HepG2 (cell line): Measurements from ENCODE around the gene FAM9C. TPM values are rescaled to one million over a fixed set of nuclear protein-coding genes. Genes with fewer than 3 reads are reported as not detected.

Experiments
- ATAC-seq: fragments of 200-7000 bp; cut with Tn5 transposase; 3 replicates; pipeline ENCODE4 v1.9.1; 2020; ENCODE audit warnings: mild to moderate bottlenecking, moderate library complexity
- BruUV-seq: library from RNA; stranded (reverse); fragments of 400-500 nt; replicated peaks from 2 replicates; lab custom pipeline; 2021; lab: Mats Ljungman, UMichigan
- CTCF ChIA-PET: fragments of 300-600 bp; formaldehyde crosslinking; extraction: SDS; loops from one replicate; lab custom pipeline; 2021; ENCODE audit warnings: low total read pairs, inconsistent platforms, low intra/inter-chr PET ratio; lab: Yijun Ruan, JAX
- POLR2A ChIA-PET: fragments of 350-600 bp; sonication (Branson Sonifier 250); formaldehyde crosslinking; loops from one replicate; lab custom pipeline; 2020; ENCODE audit warnings: antibody characterized with exemption, inconsistent platforms; lab: Yijun Ruan, JAX
- DNase-seq: peaks from one replicate; pipeline ENCODE4 v3.0.0-alpha.2; 2015; ENCODE audit warnings: low spot score
- FAIRE-seq: peaks from 3 replicates; lab custom pipeline; 2011; peaks lifted over from hg19 to GRCh38; lab: Jason Lieb, UNC
- H2AFZ ChIP-seq: one replicate; pipeline ENCODE4 v1.6.1; 2011; ENCODE audit warnings: low read length, inconsistent platforms
- H3K27ac ChIP-seq: fragments of 300-600 bp; 3 replicates; pipeline ENCODE4 v1.8.0; 2011; ENCODE audit warnings: mixed run types, mild to moderate bottlenecking, mixed read lengths, low read length, inconsistent platforms; ENCODE audit not compliant: insufficient read depth; ENCODE audit errors: extremely low read length
- H3K27me3 ChIP-seq, 2 experiments: fragments of 200-600 bp in 1 of 2; 2 replicates in 1 of 2; 3 replicates in 1 of 2; pipeline versions ENCODE4 v1.6.0 to v1.8.0; 2011; ENCODE audit warnings: low read length in 2 of 2, mild to moderate bottlenecking in 2 of 2, moderate library complexity in 2 of 2, inconsistent platforms in 1 of 2; ENCODE audit not compliant: insufficient read depth in 2 of 2, control insufficient read depth in 1 of 2
- H3K36me3 ChIP-seq, 2 experiments: fragments of 200-600 bp in 1 of 2; replicated peaks in 1 of 2; 2 replicates in 1 of 2; 3 replicates in 1 of 2; pipeline versions ENCODE4 v1.5.1 to v1.8.0; 2011; ENCODE audit warnings: low read length in 2 of 2, inconsistent platforms in 1 of 2; ENCODE audit not compliant: insufficient read depth in 2 of 2, control insufficient read depth in 1 of 2
- H3K4me1 ChIP-seq: 2 replicates; pipeline ENCODE4 v1.5.1; 2012; ENCODE audit warnings: low read length, inconsistent platforms; ENCODE audit not compliant: insufficient read depth
- H3K4me2 ChIP-seq: 2 replicates; pipeline ENCODE4 v1.6.0; 2011; ENCODE audit warnings: low read depth, low read length, inconsistent platforms
- H3K4me3 ChIP-seq, 3 experiments: fragments of 200-600 bp in 1 of 3; sonication (generic), shearing (Covaris generic) in 1 of 3; replicated peaks in 1 of 3; 2 replicates each; pipeline ENCODE4 v1.5.1; 2011 to 2016; ENCODE audit warnings: low read length in 3 of 3, inconsistent platforms in 2 of 3, low read depth in 2 of 3, mild to moderate bottlenecking in 2 of 3, control low read depth in 1 of 3, mixed read lengths in 1 of 3; ENCODE audit not compliant: insufficient read depth in 1 of 3
- H3K79me2 ChIP-seq: one replicate; pipeline ENCODE4 v1.6.1; 2011; ENCODE audit warnings: low read length, inconsistent platforms; ENCODE audit not compliant: insufficient read depth
- H3K9ac ChIP-seq: 2 replicates; pipeline ENCODE4 v1.6.0; 2011; ENCODE audit warnings: mild to moderate bottlenecking, low read depth, low read length, inconsistent platforms; ENCODE audit not compliant: insufficient read depth
- H3K9me3 ChIP-seq: 2 replicates; pipeline ENCODE4 v1.5.1; 2012; ENCODE audit warnings: mild to moderate bottlenecking, low read length
- H4K20me1 ChIP-seq: 2 replicates; pipeline ENCODE4 v1.6.0; 2011; ENCODE audit warnings: inconsistent platforms, mild to moderate bottlenecking, low read length, moderate library complexity; ENCODE audit not compliant: insufficient read depth
- ARNT2 ChIP-seq: sonication (generic); formaldehyde crosslinking; IDR thresholded peaks from 2 replicates; pipeline ENCODE4 v1.8.0; 2022; ENCODE audit warnings: mild to moderate bottlenecking, low read depth, missing genetic modification reagents, moderate library complexity
- BRD4 ChIP-seq: sonication (generic); formaldehyde crosslinking; IDR thresholded peaks from 2 replicates; pipeline ENCODE4 v1.4.0; 2020; ENCODE audit warnings: missing genetic modification reagents
- CSRNP1 ChIP-seq: sonication (generic); formaldehyde crosslinking; IDR thresholded peaks from 2 replicates; pipeline ENCODE4 v1.8.1; 2023; ENCODE audit warnings: mild to moderate bottlenecking, missing genetic modification reagents
- GLMP ChIP-seq: sonication (generic); formaldehyde crosslinking; IDR thresholded peaks from 2 replicates; pipeline ENCODE4 v1.9.0; 2021; ENCODE audit warnings: missing genetic modification reagents, mild to moderate bottlenecking, borderline replicate concordance
- KLF9 ChIP-seq: IDR thresholded peaks from 2 replicates; pipeline ENCODE4 v1.6.1; 2016; ENCODE audit warnings: low read depth
- NAIF1 ChIP-seq: sonication (generic); formaldehyde crosslinking; IDR thresholded peaks from 2 replicates; pipeline ENCODE4 v1.5.0; 2020; ENCODE audit warnings: mild to moderate bottlenecking, missing genetic modification reagents, borderline replicate concordance
- NCOR1 ChIP-seq: fragments of 200-600 bp; sonication (generic); IDR thresholded peaks from 2 replicates; pipeline ENCODE4 v1.7.0; 2017; ENCODE audit warnings: antibody characterized with exemption, low read length, borderline replicate concordance
- SIN3B ChIP-seq: fragments of 150-350 bp; IDR thresholded peaks from 2 replicates; pipeline ENCODE4 v1.6.1; 2014; ENCODE audit warnings: low read length
- ZNF225 ChIP-seq: sonication (generic); formaldehyde crosslinking; IDR thresholded peaks from 2 replicates; pipeline ENCODE4 v1.4.0; 2020; ENCODE audit warnings: mild to moderate bottlenecking, missing genetic modification reagents
- ZNF34 ChIP-seq: sonication (generic); formaldehyde crosslinking; IDR thresholded peaks from 2 replicates; pipeline ENCODE4 v1.4.0; 2020; ENCODE audit warnings: mild to moderate bottlenecking, missing genetic modification reagents, borderline replicate concordance
- ZNF605 ChIP-seq: sonication (generic); formaldehyde crosslinking; IDR thresholded peaks from 2 replicates; pipeline ENCODE4 v1.8.0; 2022; ENCODE audit warnings: mild to moderate bottlenecking, missing genetic modification reagents
- ZNF674 ChIP-seq: sonication (generic); formaldehyde crosslinking; IDR thresholded peaks from 2 replicates; pipeline ENCODE4 v1.5.0; 2020; ENCODE audit warnings: low read depth, mild to moderate bottlenecking, missing genetic modification reagents
- ZNF879 ChIP-seq: sonication (generic); formaldehyde crosslinking; IDR thresholded peaks from 2 replicates; pipeline ENCODE4 v1.8.1; 2023; ENCODE audit warnings: missing genetic modification reagents
- in situ Hi-C: cut with HindIII; loops from 2 replicates; pipeline ENCODE4 v1.10.0; 2017; ENCODE audit warnings: low pct_unique_long_range_greater_than_20kb; ENCODE audit not compliant: extremely low pct_ligation_motif_present
- intact Hi-C: fragments of 100-400 bp; cut with micrococcal nuclease; formaldehyde crosslinking; loops from one replicate; pipeline ENCODE4 v1.10.0; 2022; ENCODE audit not compliant: unreplicated experiment
- polyA plus RNA-seq, 8 experiments: library from polyadenylated mRNA; depleted of rRNA in 3 of 8; stranded (reverse) in 7 of 8; unstranded in 1 of 8; fragments of >200 nt; fragmentation: Illumina TruSeq in 4 of 8; extraction: Trizol in 4 of 8; gene quantifications; 2 replicates each; pipeline versions ENCODE4 v1.2.1 to v1.2.3, GENCODE V29; 2011 to 2016; ENCODE audit warnings: low read depth in 4 of 8, missing spikeins in 1 of 8, mixed read lengths in 1 of 8; ENCODE audit not compliant: insufficient read depth in 1 of 8
- total RNA-seq, 5 experiments: library from RNA; depleted of rRNA; stranded (reverse); fragments of >200 nt; fragmentation: Illumina TruSeq; extraction: Trizol; gene quantifications; 2 replicates each; pipeline ENCODE4 v1.2.3, GENCODE V29; 2016; ENCODE audit warnings: low read depth in 1 of 5
- TF ChIP-seq, protein P1 (sequence below): sonication (generic); formaldehyde crosslinking; IDR thresholded peaks from 2 replicates; pipeline ENCODE4 v1.4.0; 2020; ENCODE audit warnings: missing genetic modification reagents
- TF ChIP-seq, protein P2 (sequence below): sonication (generic); formaldehyde crosslinking; IDR thresholded peaks from 2 replicates; pipeline ENCODE4 v1.5.0; 2020; ENCODE audit warnings: mild to moderate bottlenecking, missing genetic modification reagents

The FAM9C gene
- total and polyA plus RNA-seq, 2 of the 13 experiments (the other 11 are each of a cell fraction or from before 2014, with no cell fraction given), result not detected

DNA sequence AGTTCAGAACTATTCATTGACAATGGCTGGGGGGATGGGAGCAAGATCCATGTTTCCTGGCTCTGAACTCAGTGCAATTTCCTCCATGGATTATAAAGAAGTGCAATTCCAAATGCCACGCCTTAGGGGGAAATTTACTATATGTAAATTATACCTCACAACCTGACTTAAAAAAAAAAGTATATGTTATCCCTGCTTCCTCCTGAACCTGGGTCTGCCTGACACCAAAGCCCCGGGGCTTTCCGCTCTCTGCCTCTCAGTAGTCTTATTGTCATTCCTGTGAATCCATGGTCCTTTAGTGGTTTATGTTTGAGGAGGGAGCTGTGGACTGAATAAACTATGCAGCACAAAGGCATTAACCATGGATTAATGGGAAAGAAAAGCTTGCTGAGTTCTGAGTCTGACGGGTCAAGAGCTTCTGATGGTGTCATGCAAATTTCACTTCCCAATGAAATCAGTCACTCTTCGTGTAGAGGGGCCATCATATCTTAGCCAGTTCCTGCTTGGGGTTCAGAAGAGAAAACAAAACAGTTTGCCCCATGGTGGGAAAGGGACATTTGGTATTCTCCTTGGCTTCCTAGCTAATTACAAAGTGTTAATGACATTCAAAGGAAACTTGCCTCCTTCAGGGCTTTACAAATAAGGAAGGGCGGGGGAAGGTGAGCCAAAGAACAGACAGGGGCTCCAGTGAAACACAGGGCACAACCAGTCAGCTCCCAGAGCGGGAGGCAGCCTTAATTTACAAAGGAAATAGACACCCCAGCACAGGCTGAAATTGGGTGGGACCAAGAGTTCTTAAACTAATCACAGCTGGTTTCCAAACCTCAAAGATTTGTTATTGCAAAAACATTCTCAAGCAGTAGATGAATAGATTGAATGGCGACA is 14.3 kb downstream of the FAM9C start (continued):
- TF ChIP-seq SIN3B (no peak), ARNT2 (CRISPR knock-in tag) (no peak), ZNF225 (CRISPR knock-in tag) (no peak), ZNF879 (CRISPR knock-in tag) (no peak)
- TF ChIP-seq, protein P1, sequence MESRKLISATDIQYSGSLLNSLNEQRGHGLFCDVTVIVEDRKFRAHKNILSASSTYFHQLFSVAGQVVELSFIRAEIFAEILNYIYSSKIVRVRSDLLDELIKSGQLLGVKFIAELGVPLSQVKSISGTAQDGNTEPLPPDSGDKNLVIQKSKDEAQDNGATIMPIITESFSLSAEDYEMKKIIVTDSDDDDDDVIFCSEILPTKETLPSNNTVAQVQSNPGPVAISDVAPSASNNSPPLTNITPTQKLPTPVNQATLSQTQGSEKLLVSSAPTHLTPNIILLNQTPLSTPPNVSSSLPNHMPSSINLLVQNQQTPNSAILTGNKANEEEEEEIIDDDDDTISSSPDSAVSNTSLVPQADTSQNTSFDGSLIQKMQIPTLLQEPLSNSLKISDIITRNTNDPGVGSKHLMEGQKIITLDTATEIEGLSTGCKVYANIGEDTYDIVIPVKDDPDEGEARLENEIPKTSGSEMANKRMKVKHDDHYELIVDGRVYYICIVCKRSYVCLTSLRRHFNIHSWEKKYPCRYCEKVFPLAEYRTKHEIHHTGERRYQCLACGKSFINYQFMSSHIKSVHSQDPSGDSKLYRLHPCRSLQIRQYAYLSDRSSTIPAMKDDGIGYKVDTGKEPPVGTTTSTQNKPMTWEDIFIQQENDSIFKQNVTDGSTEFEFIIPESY (CRISPR knock-in tag), result no peak

GRCh38 chrX:13029637-13029886 is 14.9 kb downstream of the FAM9C start:
- H3K4me2 ChIP-seq, result peak overlapping the region; percentile 32; the same call in 1 of the 2 replicates
- no peak overlapping the region; a peak in 1 of 6 replicates for H3K4me3 ChIP-seq
- H3K9ac ChIP-seq, result no peak overlapping the region
- in situ Hi-C loops, result no loop called here
- DNase-seq (no peak), FAIRE-seq (no peak), ATAC-seq (0 out of 3 replicates have a peak, but pooled peaks have one; percentile 51)
- H3K9me3 ChIP-seq, result no peaks in the 10 kb centered on the region
- H3K4me1 ChIP-seq, result peaks cover 21% of the 10 kb centered on the region
- CTCF ChIA-PET, result no interaction called here
- BruUV-seq, result no TSS peak
- no peak overlapping the region for H2AFZ ChIP-seq
- H4K20me1 ChIP-seq, result no peaks in the 10 kb centered on the region
- H3K36me3 ChIP-seq, result no peaks in the 10 kb centered on the region
- POLR2A ChIA-PET, result no interaction called here
- no peak overlapping the region for H3K27ac ChIP-seq
- H3K27me3 ChIP-seq, result no peaks in the 10 kb centered on the region
- intact Hi-C loops, result no loop called here
- no peaks in the 10 kb centered on the region for H3K79me2 ChIP-seq
- TF ChIP-seq BRD4 (CRISPR knock-in tag) (no peak), CSRNP1 (CRISPR knock-in tag) (no peak), GLMP (no peak), KLF9 (no peak), NCOR1 (no peak), ZNF605 (CRISPR knock-in tag) (no peak), ZNF674 (CRISPR knock-in tag) (no peak), ZNF34 (CRISPR knock-in tag) (no peak), NAIF1 (CRISPR knock-in tag) (no peak)
- TF ChIP-seq, protein P2, sequence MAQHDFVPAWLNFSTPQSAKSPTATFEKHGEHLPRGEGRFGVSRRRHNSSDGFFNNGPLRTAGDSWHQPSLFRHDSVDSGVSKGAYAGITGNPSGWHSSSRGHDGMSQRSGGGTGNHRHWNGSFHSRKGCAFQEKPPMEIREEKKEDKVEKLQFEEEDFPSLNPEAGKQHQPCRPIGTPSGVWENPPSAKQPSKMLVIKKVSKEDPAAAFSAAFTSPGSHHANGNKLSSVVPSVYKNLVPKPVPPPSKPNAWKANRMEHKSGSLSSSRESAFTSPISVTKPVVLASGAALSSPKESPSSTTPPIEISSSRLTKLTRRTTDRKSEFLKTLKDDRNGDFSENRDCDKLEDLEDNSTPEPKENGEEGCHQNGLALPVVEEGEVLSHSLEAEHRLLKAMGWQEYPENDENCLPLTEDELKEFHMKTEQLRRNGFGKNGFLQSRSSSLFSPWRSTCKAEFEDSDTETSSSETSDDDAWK, result no peak
